GM08714 (cell line): ENCODE measurements around the gene SLC10A1.

Experiments used
- H3K4me3 ChIP-seq: fragments of 200-500 bp; sonication (Bioruptor generic); 2 replicates; pipeline ENCODE4 v1.5.1; 2014; ENCODE audit warnings: mild to moderate bottlenecking, low read length, inconsistent platforms
- ZNF274 ChIP-seq: IDR thresholded peaks from 2 replicates; pipeline ENCODE4 v1.6.1; 2012; ENCODE audit warnings: mild to moderate bottlenecking, low read depth, low read length

Gene SLC10A1

DNA sequence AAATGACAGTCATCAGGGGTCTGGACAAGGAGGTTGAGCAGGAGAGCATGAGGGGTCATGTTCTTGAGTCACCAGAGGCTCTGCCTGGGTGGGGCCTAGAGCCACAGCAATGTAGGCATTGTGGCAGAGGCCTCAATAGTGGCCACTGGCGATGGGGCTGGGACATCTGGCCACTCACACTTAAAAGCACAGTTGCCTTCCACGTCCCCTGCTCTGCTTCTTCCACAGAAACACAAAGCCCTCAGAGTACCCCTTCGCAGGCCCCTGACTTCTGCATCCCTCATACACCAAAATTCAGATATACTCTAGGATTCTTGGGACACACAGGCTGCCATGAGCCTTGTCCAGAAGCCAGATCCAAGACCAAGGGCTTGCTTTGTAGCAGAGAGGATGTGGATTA lies 2.2 kb downstream of the SLC10A1 start:
- no peak overlapping the region for H3K4me3 ChIP-seq

DNA sequence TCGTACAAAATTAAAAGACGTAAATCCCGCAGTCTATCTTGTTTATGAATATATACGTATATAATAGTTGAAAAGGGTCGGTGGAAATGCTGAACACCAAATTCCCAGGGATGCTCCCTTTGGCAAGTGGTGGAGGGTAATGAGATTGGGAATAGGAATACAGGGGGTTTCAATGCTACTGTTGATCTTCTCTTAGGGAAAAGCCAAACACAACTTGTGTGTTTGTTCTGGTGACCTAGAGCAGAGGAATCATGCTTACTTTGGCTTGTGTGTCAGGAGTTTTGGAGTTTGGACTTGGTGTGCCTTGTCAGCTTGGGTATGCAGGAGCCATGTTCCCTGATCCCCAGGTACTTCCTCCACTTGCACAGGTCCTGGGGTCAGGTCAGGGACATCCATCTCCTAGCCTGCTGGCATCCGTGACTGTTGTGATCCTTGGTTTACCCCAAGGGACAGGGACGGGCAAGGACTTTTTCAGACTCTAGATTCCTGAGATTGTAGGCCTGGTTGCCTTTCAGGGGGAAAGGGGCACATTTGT lies 4.1 kb downstream of the SLC10A1 start:
- no peak for TF ChIP-seq ZNF274
- H3K4me3 ChIP-seq = no peak overlapping the region

More for the DNA sequence above, 2.2 kb downstream of the SLC10A1 start:
- no peak for TF ChIP-seq ZNF274

GRCh38 chr14:69789118-69789640 lies 7.9 kb downstream of the SLC10A1 start:
- TF ChIP-seq ZNF274 = no peak
- no peak overlapping the region for H3K4me3 ChIP-seq

GRCh38 chr14:69786603-69787002 lies 10.4 kb downstream of the SLC10A1 start:
- H3K4me3 ChIP-seq = no peak overlapping the region
- TF ChIP-seq ZNF274 = no peak

DNA sequence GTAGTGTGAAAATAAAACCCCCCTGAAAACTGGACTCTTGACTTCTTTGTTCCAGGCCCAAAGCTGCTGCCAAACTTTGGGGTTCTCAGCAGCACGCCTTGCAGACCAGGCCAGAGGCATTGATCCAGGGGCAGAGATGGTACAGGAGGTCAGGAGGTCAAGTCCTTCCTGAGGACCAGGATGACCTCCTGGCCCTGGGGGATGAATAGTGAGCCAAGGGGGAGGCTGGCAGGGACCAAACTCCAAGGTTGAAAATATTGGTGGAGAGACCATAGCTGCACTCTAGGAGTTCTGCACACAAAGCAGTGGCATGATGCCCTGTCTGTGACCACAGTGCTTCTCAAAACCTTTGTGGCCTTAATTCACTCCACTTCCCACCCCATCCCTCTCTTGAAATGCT lies 12.1 kb downstream of the SLC10A1 start:
- TF ChIP-seq ZNF274 = no peak

GRCh38 chr14:69780952-69781351 lies 16.1 kb downstream of the SLC10A1 start:
- TF ChIP-seq ZNF274 = no peak
- H3K4me3 ChIP-seq = no peak overlapping the region

More for the DNA sequence above, 12.1 kb downstream of the SLC10A1 start:
- no peak overlapping the region for H3K4me3 ChIP-seq

GRCh38 chr14:69780092-69780491 lies 16.9 kb downstream of the SLC10A1 start:
- H3K4me3 ChIP-seq = no peak overlapping the region
- no peak for TF ChIP-seq ZNF274

DNA sequence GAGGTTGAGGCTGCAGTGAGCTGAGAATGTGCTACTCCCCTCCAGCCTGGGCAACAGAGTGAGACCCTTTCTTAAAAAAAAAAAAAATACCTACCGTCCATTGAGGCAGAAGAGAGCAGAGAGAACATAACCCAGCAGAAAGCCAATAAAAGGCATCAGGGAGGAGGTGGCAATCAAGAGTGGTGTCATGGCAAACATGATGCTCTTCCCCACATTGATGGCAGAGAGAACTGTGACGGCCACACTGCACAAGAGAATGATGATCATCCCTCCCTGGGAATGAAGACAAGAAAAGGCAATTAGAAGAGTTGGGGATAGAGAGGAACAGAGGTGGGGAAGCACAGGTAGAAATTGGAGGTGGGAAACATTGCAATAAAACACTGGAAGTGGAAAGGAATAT lies 18.0 kb downstream of the SLC10A1 start:
- H3K4me3 ChIP-seq = no peak overlapping the region

GRCh38 chr14:69776875-69777453 lies 20.1 kb downstream of the SLC10A1 start:
- no peak for TF ChIP-seq ZNF274
- no peak overlapping the region for H3K4me3 ChIP-seq

More for the DNA sequence above, 18.0 kb downstream of the SLC10A1 start:
- no peak for TF ChIP-seq ZNF274

- no peak for TF ChIP-seq ZNF274
- no peak overlapping the region for H3K4me3 ChIP-seq
Observed at GRCh38 chr14:69775012-69775411, 22.0 kb downstream of the SLC10A1 start.

GRCh38 chr14:69773571-69774276 lies 23.3 kb downstream of the SLC10A1 start:
- TF ChIP-seq ZNF274 = no peak
- no peak overlapping the region for H3K4me3 ChIP-seq

- TF ChIP-seq ZNF274 = no peak
- no peak overlapping the region for H3K4me3 ChIP-seq
Observed at GRCh38 chr14:69772082-69773017, 24.7 kb downstream of the SLC10A1 start.

DNA sequence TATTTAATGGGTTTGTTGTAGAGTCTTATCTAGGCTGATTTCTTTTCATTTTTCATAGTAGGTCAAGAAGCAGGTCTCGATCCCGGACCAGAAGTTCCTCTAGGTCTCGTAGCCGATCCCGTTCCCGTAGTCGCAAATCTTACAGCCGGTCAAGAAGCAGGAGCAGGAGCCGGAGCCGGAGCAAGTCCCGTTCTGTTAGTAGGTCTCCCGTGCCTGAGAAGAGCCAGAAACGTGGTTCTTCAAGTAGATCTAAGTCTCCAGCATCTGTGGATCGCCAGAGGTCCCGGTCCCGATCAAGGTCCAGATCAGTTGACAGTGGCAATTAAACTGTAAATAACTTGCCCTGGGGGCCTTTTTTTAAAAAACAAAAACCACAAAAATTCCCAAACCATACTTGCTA lies 25.9 kb downstream of the SLC10A1 start:
- H3K4me3 ChIP-seq = no peak overlapping the region
- TF ChIP-seq ZNF274 = no peak

DNA sequence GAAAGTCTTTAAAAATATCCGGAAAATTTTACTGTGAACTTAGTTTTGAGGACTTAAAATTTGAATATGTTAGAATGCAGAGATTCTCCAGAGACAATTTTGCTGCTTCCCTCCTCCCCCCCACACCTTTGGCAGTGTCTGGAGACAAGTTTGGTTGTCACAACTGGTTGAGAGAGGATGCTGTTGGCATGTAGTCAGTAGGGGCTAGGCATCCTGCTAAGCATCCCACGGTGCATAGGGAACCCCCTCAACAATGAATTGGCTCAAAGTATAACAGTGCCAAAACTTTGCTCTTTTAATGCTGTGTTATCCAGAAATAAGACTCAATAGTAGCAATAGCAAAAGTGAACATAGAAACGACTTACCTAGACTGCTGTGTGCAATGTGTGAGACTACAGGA lies 26.5 kb downstream of the SLC10A1 start:
- H3K4me3 ChIP-seq = no peak overlapping the region
- TF ChIP-seq ZNF274 = no peak

DNA sequence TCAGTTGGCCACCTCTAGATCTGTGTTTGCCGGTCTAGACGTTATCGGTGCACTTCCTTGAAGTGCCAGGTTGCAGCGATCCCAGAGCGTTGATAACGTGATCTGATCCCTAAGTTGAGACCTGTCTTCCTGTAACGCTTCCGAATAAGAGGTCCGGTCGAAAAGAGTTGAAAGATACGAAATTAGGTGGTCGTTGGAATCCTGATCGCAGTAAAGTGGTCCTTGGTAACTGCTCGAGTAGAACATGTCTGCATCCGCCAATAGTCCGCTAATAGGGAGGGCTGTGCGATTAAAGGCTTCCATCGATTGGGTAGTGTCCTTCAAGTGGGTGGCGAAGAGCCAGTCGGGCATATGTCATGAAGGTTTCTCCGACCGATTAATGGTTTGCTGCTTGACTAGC lies 27.4 kb downstream of the SLC10A1 start:
- no peak overlapping the region for H3K4me3 ChIP-seq
- no peak for TF ChIP-seq ZNF274
